ENCODE measurements around the gene SND1.

Gene SND1

DNA sequence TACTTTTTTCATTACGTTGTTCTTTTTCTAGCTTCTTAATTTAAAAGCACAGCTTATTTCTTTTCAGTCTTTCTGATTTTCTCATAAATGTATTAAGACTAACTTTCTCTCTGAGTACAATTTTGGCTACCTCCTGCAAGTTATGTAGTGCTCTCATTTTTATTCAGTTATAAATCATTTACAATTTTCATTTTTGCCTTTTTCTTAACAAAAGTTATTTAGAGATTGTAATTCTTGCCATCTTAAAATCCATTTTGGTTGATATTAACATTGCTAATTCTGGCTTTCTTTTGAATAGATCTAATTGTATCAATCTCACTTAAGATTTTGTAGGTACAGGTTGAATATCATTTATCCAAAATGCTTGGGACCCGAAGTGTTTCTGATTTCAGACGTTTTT is 476.4 kb downstream of the SND1 start:
- TF ChIP-seq TAF1 (IDR thresholded peaks at IDR 0.05; ENCODE audit: low read depth): no peak

DNA sequence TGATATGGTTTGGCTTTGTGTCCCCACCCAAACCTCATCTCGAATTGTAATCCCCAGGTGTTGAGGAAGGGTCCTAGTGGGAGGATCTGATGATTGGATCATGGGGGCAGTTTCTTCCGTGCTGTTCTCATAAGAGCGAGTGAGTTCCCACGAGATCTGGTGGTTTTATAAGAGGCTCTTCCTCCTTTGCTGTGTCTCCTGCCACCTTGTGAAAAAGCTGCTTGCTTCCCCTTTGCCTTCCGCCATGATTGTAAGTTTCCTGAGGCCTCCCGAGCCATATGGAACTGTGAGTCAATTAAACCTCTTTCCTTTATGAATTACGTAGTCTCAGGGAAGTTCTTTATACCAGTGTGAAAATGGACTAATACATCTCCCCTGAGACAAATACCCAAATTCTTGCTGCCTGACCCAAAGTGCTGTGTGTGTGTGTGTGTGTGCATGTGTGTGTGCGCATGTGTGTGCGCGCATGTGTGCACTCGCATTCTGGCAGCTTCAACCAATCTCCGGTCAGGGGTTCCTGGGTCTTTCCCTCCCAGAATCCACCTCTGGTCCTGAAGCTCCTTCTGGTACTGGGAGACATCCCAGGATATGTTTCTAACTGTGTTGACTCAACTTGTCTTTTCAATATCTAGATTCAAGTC is 477.4 kb downstream of the SND1 start:
- TF ChIP-seq, protein P1, sequence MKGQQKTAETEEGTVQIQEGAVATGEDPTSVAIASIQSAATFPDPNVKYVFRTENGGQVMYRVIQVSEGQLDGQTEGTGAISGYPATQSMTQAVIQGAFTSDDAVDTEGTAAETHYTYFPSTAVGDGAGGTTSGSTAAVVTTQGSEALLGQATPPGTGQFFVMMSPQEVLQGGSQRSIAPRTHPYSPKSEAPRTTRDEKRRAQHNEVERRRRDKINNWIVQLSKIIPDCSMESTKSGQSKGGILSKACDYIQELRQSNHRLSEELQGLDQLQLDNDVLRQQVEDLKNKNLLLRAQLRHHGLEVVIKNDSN (IDR thresholded peaks at IDR 0.05): no peak
- TF ChIP-seq CEBPB (IDR thresholded peaks at IDR 0.05) (no peak), EGR1 (IDR thresholded peaks at IDR 0.05) (no peak)

DNA sequence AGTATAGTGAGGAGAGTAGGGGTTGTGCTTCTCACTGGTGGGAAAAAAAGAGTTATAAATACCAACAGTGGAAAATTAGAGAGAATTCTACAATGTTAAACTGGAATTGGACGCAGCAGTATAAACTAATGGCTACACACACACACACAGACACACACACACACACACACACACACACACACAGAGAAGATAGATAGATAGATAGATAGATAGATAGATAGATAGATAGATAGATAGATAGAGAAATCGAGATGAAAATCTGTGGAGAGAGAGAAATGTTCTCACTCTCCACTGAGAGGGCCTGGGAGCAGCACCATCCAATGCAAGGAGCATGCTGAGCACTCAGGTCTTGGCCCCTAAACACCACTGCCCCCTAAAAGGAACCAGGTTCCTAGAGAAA is 479.1 kb downstream of the SND1 start:
- TF ChIP-seq EP300 (IDR thresholded peaks at IDR 0.05; ENCODE audit: borderline replicate concordance) (no peak), CREB1 (IDR thresholded peaks at IDR 0.05; ENCODE audit: low read depth) (no peak), CEBPB (IDR thresholded peaks at IDR 0.05) (no peak), RAD21 (IDR thresholded peaks at IDR 0.05; ENCODE audit: low read depth) (no peak), TCF12 (IDR thresholded peaks at IDR 0.05; ENCODE audit: low read depth) (no peak)

DNA sequence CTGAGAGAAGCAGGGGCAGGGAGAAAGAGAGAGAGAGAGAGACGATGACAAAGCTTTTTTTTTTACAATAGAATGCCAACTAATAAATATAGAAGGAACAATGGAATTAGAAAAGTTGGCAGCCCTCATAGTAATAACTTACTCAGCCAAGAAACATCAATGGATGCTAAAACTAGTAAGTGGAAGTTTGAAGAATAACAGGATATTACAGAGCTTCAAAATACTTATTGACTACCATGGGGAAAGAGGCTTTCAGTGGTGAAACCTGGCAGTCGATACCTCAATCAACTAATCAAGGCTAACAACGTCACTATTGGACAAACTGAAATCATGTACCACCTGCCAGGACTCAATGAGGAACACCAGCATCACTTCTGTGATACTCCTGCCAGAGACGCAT is 479.7 kb downstream of the SND1 start:
- no peak for TF ChIP-seq YY1 (IDR thresholded peaks at IDR 0.05; ENCODE audit: low read depth)
- TF ChIP-seq, protein P2, sequence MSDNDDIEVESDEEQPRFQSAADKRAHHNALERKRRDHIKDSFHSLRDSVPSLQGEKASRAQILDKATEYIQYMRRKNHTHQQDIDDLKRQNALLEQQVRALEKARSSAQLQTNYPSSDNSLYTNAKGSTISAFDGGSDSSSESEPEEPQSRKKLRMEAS (IDR thresholded peaks at IDR 0.05): no peak
- TF ChIP-seq, protein P1 (IDR thresholded peaks at IDR 0.05): no peak
- TF ChIP-seq CREB1 (IDR thresholded peaks at IDR 0.05; ENCODE audit: low read depth): no peak

DNA sequence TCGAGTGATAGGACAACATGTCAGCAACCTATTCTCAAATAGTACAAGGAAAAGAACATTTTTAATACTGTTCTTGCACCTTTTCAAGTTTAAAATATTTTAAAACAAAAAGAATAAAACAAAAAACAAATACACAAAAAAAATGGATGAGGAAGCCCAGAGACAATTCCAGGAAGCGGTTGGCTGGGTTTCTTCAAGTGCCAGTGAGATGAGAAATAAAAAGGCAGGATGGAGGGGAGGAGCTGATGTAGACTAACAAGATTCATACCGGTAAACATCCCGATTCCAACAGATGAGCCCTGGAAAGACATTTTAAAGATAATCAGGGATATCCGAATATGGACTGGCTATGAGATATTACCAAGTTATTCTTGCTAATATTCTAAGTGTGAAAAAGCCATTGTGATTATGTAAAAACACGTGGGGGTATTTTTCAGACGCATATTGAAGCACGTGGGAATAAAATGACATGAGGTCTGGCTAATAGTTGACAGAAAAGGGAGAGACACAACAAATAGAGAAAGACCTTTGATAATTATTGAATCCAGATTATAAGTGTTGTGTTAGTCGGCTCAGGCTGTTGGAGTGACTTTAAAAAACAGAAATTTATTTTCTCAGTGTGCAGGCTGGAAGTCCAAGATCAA is 480.6 kb downstream of the SND1 start:
- TF ChIP-seq RAD21 (IDR thresholded peaks at IDR 0.05; ENCODE audit: low read depth) (no peak), CEBPB (IDR thresholded peaks at IDR 0.05) (no peak), EP300 (IDR thresholded peaks at IDR 0.05; ENCODE audit: borderline replicate concordance) (no peak), TEAD4 (IDR thresholded peaks at IDR 0.05) (no peak), FOXM1 (IDR thresholded peaks at IDR 0.05; ENCODE audit: borderline replicate concordance, low read depth) (no peak), CREB1 (IDR thresholded peaks at IDR 0.05; ENCODE audit: low read depth) (no peak), TCF12 (IDR thresholded peaks at IDR 0.05; ENCODE audit: low read depth) (no peak), ZBTB7A (IDR thresholded peaks at IDR 0.05; ENCODE audit: low read depth) (no peak), YY1 (IDR thresholded peaks at IDR 0.05; ENCODE audit: low read depth) (no peak), NFIC (IDR thresholded peaks at IDR 0.05) (no peak), EGR1 (IDR thresholded peaks at IDR 0.05) (no peak), TAF1 (IDR thresholded peaks at IDR 0.05; ENCODE audit: low read depth) (no peak)
- TF ChIP-seq, protein P3, sequence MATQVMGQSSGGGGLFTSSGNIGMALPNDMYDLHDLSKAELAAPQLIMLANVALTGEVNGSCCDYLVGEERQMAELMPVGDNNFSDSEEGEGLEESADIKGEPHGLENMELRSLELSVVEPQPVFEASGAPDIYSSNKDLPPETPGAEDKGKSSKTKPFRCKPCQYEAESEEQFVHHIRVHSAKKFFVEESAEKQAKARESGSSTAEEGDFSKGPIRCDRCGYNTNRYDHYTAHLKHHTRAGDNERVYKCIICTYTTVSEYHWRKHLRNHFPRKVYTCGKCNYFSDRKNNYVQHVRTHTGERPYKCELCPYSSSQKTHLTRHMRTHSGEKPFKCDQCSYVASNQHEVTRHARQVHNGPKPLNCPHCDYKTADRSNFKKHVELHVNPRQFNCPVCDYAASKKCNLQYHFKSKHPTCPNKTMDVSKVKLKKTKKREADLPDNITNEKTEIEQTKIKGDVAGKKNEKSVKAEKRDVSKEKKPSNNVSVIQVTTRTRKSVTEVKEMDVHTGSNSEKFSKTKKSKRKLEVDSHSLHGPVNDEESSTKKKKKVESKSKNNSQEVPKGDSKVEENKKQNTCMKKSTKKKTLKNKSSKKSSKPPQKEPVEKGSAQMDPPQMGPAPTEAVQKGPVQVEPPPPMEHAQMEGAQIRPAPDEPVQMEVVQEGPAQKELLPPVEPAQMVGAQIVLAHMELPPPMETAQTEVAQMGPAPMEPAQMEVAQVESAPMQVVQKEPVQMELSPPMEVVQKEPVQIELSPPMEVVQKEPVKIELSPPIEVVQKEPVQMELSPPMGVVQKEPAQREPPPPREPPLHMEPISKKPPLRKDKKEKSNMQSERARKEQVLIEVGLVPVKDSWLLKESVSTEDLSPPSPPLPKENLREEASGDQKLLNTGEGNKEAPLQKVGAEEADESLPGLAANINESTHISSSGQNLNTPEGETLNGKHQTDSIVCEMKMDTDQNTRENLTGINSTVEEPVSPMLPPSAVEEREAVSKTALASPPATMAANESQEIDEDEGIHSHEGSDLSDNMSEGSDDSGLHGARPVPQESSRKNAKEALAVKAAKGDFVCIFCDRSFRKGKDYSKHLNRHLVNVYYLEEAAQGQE (IDR thresholded peaks at IDR 0.05; ENCODE audit: low read depth): no peak
- TF ChIP-seq, protein P2 (IDR thresholded peaks at IDR 0.05): no peak
- TF ChIP-seq, protein P1 (IDR thresholded peaks at IDR 0.05): no peak

DNA sequence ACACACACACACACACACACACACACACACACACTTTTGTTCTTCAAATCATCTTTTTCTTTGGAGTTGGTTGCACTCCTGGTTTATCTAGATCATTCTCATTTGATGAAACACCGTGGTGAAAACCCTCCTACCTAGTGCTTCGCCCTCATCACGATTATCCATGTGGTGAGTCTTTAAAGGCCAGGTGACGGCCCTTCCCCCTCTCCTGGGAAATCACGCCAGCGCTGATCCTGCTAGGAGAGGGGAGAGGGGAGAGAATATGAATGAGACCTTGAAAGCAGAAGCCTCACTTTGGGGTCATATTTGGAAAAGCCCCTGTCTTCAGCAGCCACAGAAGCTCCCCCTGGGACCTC is 483.1 kb downstream of the SND1 start:
- TF ChIP-seq FOXM1 (IDR thresholded peaks at IDR 0.05; ENCODE audit: borderline replicate concordance, low read depth) (no peak), TEAD4 (IDR thresholded peaks at IDR 0.05) (no peak), EGR1 (IDR thresholded peaks at IDR 0.05) (no peak), RAD21 (IDR thresholded peaks at IDR 0.05; ENCODE audit: low read depth) (no peak), CREB1 (IDR thresholded peaks at IDR 0.05; ENCODE audit: low read depth) (no peak), CEBPB (IDR thresholded peaks at IDR 0.05) (no peak), EP300 (IDR thresholded peaks at IDR 0.05; ENCODE audit: borderline replicate concordance) (no peak), TCF12 (IDR thresholded peaks at IDR 0.05; ENCODE audit: low read depth) (no peak), ZBTB7A (IDR thresholded peaks at IDR 0.05; ENCODE audit: low read depth) (no peak), TAF1 (IDR thresholded peaks at IDR 0.05; ENCODE audit: low read depth) (no peak), NFIC (IDR thresholded peaks at IDR 0.05) (no peak), YY1 (IDR thresholded peaks at IDR 0.05; ENCODE audit: low read depth) (no peak)
- TF ChIP-seq, protein P2 (IDR thresholded peaks at IDR 0.05): no peak
- TF ChIP-seq, protein P1 (IDR thresholded peaks at IDR 0.05): no peak
- TF ChIP-seq, protein P3 (IDR thresholded peaks at IDR 0.05; ENCODE audit: low read depth): no peak

All from Ishikawa (cell line).